B cell (primary cell): ENCODE measurements around the gene FCN1.

ENCODE experiments used
- EZH2 ChIP-seq: IDR thresholded peaks from 2 replicates; pipeline ENCODE4 v1.6.1; 2012; ENCODE audit warnings: borderline replicate concordance, low read depth, mild to moderate bottlenecking, moderate library complexity, low read length; ENCODE audit not compliant: insufficient read depth, poor library complexity, severe bottlenecking
- TF ChIP-seq, protein P1 (sequence below): fragments of 200-600 bp; IDR thresholded peaks from one replicate; pipeline ENCODE4 v1.8.0; 2022; ENCODE audit warnings: antibody characterized with exemption, mild to moderate bottlenecking

GRCh38 chr9:134959971-134960310 lies 42.2 kb upstream of the FCN1 start:
- TF ChIP-seq, protein P1, sequence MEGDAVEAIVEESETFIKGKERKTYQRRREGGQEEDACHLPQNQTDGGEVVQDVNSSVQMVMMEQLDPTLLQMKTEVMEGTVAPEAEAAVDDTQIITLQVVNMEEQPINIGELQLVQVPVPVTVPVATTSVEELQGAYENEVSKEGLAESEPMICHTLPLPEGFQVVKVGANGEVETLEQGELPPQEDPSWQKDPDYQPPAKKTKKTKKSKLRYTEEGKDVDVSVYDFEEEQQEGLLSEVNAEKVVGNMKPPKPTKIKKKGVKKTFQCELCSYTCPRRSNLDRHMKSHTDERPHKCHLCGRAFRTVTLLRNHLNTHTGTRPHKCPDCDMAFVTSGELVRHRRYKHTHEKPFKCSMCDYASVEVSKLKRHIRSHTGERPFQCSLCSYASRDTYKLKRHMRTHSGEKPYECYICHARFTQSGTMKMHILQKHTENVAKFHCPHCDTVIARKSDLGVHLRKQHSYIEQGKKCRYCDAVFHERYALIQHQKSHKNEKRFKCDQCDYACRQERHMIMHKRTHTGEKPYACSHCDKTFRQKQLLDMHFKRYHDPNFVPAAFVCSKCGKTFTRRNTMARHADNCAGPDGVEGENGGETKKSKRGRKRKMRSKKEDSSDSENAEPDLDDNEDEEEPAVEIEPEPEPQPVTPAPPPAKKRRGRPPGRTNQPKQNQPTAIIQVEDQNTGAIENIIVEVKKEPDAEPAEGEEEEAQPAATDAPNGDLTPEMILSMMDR: no peak
- TF ChIP-seq EZH2: no peak
